ENCODE data around the gene NHSL1.

NHSL1 gene

DNA sequence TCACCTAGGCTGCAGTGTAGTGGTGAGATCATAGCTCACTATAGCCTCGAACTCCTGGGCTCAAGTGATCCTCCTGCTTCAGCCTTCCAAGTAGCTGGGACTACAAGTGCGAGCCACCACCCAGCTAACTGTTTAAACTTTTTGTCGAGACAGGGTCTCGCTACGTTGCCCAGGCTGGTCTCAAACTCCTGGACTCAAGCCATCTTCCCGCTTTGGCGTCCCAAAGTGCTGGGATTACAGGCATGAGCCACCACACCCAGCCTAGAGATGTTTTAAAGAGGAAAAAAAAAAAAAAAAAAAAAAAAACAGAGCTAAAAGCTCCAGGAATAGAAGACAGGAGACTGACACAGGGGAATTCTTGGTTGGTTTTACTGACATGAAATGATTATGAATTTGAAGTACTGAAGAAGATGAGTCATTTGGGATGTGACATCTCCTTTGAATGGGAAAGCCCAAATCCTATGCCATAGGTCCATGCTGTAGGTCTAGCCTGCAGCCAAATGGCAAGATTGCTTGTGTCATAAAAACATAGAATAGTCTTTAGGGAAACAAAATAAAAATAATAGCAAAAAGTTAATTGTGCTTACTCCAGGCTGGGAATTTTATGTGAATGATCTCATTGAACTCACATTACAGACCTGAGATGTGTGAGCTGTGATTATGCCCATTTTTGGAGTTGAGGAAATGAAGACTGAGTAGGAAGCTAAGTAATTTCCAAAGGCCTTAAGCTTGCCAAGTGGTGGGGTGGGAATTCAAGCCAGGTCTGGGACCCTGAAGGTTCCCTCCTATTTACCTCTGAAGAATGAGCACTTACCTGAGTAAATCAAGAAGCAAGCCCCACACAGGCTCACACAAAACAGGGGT lies 24.3 kb upstream of the NHSL1 start:
- no peak for DNase-seq (ENCODE audit: low read depth)

DNA sequence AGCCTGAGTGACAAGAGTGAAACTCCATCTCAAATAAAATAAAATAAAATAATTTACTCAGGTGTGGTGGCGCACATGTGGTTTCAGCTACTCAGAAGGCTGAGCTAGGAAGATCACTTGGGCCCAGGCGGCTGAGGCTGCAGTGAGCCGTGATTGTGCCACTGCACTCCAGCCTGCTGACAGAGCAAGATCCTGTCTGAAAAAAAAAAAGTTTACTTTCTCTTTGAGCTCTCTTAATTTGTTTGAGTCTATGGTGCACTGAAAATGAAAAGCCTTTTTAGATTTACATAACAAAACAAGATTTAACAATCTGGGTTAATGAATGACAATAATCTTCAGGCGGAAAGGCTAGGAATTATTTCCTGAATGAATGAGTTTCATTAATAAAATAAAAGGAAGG lies 23.3 kb upstream of the NHSL1 start:
- no peak for DNase-seq (ENCODE audit: low read depth)

DNA sequence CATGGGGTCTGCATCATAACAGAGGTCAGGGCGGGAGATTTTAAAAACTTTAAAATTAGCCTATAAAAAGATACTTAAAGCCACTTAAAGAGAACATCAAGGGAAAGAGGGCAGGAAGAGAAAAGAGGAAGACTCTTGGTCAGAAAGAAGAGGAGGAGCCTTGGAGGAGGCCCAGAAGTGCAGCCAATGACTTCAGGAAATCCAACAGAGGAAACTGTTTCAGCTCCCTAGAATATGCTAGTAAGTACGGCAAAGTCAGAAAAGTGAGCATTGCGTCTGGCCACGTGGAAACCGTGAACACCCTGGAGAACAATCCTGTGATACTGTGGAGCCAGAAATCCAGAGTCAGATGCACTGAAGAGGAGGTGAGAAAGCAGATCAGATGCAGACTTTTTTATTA lies 22.5 kb upstream of the NHSL1 start:
- no peak for DNase-seq (ENCODE audit: low read depth)

DNA sequence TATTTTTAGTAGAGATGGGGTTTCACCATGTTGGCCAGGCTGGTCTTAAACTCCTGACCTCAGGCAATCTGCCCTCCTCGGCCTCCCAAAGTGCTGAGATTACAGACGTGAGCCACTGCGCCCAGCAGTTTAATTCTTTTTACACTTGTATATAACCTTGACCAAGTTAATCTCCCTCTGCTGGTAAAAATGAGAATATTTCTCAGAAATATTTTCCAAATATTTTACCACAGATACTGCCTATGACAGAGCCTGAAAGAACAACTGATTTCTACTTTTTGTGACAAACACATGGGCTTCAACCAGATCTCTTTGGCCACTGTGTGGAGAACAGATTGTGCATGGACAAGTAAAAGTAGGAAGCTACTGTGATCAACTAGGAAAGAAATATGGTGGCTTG lies 21.2 kb upstream of the NHSL1 start:
- DNase-seq (ENCODE audit: low read depth) = no peak

DNA sequence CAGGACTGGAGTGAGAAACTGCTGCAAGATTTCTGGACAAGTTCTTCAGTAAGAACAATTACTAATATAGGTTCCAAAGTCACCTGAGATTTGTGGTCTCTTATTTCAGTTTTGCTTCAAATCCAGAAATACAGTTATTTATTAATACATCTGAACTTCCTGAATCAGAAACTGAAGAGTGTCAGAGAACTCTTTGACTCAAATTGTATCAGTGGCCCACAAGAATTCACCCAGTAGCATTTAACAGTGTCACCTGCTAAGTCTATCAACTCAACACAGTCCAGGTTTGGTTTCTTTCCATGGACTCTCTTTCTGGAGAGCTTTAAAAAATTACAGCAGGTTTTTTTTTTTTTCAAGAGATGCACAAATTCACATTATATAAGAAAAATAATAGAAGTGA lies 18.8 kb upstream of the NHSL1 start:
- no peak for DNase-seq (ENCODE audit: low read depth)

DNA sequence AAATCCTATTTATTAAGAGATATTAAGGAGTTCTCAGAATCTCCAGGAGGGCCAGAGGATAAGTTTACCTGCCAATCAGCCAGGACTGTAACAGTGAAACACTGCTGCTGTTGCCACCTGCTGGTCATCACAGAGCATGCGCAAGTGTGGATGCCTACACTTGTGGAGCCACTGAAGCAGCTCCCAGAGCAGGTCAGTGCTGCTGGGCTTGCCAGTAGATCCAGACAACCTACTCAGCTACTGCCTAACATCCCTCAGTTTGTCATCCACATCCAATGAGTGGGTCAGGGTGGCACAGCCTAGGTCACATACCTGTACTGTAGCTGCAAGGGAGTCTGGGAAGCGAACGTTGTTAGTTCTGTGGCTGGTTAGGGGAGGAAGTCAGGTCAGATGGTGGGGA lies 18.3 kb upstream of the NHSL1 start:
- DNase-seq (ENCODE audit: low read depth) = no peak

DNA sequence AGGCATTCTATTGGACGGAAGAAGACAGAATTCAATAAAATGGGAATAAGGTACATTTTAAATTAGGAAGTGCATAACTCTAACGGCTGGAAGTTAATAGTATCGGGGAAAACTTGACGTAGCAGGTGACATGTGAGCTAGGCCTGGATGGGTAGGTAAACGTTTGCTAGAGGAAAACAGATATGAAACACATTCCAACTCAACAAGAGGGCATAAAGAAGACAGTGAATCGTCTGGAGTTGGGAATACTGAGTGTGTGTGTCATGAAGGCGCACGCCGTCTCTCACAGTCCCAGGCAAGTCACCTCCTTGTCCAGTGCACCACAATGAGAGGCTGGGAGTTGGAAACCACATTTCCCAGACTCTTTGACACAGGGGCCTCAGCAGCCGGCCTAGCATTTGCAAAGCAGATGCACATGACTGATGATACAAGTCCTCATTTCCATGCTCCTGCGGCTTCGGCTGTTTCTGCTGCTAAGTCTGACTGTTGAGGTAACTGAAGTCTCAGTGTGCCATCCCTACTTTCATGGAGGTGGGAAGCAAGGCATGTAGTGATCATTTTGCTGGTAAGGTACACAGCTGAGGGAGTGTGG lies 16.5 kb upstream of the NHSL1 start:
- no peak for DNase-seq (ENCODE audit: low read depth)

DNA sequence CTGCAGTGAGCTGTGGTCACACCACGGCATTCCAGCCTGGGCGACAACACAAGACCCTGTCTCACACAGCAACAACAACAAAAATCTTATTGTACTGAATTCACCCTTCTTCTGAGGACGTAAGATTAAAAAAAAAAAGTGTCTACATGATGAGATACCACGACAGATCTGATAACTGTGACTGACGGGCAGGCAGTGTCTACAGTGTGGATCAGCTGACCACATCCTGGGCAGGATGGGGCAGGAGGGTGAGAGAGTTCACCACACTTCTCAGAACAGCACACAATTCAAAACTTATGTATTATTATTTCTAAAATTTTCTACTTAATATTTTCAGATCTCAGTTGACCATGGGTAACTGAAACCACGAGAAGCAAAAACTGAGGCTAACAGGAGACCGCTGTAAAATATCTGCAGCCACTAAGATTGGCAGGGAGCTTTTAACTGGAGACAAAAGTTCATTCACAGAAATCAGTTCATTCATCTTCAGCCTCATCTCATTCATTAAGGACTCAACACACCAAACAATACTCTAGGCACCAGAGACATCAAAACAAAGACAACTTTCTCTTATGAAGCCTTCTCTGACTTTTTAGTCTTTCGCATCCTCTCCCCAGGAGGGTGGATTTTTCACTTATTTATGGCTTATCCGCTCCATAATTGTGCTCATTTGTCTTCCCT lies 15.7 kb upstream of the NHSL1 start:
- DNase-seq (ENCODE audit: low read depth) = no peak

DNA sequence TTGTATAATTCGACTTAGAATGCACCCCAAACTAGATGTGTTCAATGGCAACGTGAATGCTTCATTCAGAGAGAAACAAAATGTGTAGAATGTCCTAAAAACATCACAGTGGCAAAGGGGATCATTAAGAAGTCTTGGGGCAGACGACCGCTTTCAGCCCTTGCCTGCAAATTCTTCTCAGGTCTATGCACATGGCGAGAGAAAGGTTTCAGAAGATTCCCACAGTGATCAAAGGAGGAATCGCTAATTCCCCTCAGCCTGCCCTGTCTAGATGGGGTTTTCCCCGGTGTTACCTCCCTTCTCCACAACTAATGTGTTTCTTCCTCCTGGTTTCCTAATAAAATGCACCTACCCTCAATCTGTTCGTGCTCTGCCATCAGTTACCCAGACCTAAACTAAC lies 13.3 kb upstream of the NHSL1 start:
- DNase-seq (ENCODE audit: low read depth) = no peak

DNA sequence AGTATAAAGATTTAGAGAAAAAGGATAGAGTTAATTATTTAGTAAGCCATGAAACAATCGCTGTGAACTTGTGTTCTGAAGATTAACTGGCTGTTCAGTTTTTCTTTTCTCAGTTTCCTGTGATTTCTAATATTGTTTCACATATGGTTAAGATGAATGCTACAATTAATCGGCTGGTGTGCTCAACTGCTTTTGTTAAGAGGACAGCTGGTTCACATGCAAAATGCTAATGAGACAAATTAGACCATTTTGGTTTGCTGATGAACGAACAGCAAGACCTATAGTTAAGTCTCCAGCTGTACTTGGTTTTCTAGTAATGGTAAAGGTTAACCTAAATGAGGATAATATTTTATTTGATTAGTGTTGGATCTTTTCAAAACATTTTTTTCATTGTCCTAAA lies 10.8 kb upstream of the NHSL1 start:
- DNase-seq (ENCODE audit: low read depth) = no peak

DNA sequence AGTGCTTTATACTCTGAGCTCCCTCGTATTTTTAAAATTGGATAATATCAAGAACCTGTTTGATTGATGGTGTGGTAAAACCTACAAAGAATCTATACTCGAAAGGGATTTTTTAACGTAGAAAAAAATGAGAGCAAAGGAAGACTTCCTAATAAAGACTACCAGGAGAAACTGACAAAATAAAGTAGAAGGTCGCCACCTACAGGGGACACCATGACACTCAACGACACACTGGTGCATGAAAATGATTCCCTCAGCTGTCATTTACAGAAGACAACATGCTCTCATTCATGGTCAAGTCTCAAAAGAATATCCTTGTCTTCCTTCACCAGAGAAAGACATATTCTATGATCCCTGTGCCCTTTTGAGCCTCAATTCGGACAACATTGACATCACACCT lies 10.1 kb upstream of the NHSL1 start:
- no peak for DNase-seq (ENCODE audit: low read depth)

DNA sequence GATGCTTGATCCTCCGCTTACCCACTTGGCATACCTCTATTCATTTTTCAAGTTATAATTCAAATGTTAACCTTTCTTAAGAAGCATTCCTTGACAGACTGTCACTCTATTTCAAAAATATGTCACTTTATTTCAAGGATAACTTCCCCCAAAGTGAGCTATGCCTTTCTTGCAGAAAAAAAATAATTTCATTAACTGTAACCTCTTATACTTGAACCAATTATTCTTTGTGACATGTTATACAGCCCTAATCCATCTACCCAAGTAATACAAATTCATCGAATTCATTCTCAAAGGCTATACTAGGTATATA lies 9.3 kb upstream of the NHSL1 start:
- no peak for DNase-seq (ENCODE audit: low read depth)

DNA sequence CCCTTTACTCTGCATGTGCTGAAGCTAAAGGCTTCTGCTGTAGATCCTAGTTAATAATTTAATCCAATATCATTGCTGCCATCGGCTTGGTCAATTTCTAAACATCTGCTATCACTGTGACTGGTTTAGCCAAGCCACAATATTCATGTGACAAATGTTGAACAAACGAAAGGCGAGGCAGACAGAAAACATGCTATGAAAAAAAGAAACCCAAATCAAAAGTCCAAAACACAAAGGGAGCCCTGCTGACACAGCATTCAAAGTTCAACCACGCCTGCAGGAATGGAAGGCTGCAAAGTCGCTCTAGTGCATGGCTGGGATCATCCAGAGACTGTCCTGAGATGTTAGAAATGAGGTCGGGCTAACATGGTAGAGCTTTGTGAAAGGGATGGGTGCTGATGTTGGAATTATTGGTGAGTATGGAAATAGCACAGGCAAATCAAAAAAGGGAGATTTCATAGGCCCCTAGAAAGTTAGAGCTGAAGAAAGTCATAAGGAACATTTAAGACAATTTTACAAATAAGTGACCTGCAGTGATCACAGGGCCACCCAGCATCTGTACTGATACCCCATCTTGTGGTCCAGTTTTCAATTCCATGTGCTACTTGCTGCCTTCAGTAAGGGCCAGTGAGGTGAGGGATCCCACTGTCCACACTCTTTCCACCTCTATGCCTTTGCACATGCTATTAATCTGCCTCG lies 8.8 kb upstream of the NHSL1 start:
- no peak for DNase-seq (ENCODE audit: low read depth)

DNA sequence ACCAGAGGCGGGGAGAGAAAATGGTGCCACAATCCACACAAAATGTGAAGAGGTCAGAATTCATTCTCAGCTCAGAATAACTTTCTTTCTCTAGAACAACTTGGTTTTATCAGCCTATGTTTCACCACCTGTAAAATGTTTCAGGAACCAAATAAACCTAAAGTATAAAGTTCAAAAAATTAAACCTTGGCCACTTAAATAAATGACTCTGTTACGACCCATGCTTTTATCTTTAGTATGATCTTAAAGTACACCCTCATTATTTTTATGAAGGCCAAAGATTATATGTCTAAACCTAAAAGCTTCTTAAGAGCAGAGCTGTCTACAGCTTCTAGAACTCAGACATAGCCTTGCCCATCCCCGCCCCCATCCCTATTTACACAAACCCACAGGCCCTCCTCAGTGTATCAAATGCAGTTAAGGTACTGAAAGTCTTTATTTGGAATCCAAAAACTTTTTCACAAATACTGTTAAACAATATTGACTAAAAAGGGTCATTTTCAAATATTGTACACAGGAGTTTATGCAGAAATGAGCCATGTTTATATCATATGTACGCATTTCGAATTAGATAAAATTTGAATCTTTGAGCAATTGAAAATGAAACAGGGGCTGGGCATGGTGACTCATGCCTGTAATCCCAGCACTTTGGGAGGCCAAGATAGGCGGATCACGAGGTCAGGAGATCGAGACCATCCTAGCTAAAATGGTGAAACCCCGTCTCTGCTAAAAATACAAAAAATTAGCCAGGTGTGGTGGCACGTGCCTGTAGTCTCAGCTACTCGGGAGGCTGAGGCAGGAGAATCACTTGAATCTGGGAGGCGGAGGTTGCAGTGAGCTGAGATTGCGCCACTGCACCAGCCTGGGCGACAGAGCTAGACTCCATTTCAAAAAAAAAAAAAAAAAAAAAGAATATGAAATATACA lies 5.7 kb upstream of the NHSL1 start:
- DNase-seq (ENCODE audit: low read depth) = no peak

DNA sequence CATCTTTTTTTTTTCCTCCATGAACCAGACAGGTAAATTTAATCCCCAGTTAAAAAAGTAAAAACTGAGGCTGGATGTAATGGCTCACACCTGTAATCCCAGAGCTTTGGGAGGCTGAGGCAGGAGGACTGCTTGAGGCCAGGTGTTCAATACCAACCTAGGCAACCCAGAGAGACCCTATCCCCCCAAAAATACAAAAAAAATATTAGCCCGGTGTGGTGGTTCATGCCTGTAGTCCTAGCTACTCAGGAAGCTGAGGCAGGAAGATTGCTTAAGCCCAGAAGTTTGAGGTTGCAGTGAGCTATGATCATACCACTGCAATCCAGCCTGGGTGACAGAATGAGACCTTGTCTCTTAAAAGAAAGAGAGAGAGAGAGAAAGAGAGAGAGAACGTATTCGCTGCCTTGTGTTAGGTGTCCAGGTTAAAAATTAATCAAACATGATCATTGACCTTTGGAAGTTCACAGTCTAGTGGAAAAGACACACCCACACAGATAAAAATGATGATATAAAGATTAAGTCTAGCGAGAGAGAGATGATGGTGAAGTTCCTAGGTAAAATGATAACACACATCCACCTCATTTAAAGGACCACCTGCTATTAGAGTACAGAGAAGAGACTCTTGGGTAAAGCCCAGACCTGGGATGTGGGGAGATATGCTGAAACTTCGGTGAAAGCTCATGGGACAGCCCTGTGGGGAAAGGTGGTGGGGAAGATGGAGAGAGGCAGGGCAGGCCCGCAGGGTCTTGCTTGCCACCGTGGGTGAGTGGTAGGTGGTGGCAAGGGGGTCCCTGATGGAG lies 4.8 kb upstream of the NHSL1 start:
- DNase-seq (ENCODE audit: low read depth) = no peak

DNA sequence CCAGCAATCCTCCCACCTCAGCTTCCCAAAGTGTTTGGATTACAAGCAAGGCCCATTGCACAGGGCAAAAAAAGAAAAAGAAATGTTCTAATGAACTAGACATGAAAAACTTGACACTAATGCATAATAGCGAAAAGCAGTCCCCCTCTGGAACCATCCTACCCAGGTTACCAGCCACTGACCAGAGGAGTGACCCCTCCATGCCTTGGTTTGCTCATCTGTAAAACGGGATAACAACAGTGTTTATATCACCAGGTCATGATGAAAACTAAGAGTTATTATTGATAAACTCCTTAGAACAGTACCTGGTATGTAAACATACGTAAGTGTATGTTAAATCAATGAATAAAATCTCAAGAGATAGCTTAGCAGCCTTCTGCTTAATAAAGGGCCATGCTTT lies 3.3 kb upstream of the NHSL1 start:
- DNase-seq (ENCODE audit: low read depth) = no peak

DNA sequence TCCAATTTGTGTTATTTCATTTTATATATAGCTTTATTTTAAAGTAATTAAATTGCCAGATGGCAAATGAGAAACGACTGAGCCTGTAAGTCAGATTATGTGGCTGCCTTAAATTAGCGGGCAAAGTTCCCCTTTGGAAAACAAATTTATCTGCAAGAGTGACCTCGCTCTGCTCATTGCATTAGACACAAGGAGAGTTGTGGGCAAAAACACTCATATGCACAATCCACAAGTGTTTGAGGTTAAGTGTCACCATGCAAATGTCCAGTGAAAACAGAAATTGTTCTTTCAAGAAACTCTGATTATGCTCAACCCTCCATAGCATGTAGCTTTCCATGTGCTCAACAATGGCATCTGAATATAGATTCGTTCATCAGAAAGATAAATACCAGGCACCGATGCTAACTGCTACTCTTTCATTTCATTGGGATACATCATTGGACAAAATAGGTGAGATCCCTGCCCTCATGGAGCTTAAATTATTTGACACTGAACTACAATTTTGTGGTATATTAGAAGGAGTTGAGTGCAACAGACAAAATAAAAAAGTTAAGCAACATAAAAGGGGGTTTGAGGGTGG lies 1.7 kb upstream of the NHSL1 start:
- no peak for DNase-seq (ENCODE audit: low read depth)

DNA sequence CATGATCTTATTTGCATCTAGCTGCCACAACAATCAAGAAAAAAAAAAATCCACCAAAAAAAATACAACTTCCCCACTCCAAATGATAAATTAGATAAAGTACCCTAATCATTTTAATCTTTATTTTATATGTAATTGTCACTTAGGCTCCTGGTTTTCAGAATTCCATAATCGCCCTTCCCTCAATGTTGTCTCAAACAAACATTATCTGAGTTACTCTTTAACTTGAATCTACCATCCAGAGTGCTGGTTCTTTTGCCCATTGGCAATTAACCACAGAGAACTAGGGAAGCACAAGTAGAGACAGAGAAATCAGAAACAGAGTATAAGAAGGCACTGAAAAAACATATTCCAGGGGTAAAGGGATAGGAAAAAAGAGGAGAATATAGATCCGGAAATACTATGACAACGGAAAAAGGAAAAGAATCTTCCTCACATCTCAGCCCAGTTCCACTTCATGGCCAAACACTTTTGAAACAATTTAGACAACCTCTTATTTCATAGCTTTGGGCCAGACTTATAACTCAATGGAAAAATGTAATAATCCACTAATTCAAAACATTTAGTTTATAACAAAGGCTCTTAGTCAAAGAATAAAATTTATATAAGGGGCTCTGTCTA lies 861 bp upstream of the NHSL1 start:
- no peak for DNase-seq (ENCODE audit: low read depth)

DNA sequence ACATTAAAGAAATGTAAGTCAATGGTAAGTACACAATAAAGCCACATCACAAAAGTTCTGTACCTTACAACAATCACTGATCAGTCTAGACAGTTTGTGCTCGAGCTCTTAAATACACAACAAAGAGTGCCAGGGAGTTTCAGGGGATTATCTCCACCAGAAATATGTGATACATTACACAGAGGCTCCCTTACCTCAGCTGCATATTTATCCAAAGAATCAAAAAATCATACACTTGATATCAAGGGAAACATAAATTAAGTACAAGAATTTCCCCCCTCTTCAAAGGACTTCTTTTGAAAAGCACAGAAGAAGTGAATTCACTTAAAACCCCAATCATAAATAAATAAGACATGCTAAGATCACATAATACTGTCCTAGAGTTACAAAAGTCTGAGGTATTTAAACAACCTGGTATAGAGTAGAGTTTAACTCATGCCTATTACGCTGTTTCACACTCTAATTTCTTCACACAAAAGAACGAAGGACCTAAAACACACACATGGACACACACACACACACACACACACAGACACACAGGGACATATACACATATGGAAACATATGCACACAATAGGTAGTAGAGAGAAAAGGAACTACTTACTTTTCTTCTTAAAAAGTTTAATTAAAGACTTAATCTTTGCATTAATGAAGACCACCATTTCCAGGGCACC lies 528 bp downstream of the NHSL1 start:
- DNase-seq (ENCODE audit: low read depth) = no peak

DNA sequence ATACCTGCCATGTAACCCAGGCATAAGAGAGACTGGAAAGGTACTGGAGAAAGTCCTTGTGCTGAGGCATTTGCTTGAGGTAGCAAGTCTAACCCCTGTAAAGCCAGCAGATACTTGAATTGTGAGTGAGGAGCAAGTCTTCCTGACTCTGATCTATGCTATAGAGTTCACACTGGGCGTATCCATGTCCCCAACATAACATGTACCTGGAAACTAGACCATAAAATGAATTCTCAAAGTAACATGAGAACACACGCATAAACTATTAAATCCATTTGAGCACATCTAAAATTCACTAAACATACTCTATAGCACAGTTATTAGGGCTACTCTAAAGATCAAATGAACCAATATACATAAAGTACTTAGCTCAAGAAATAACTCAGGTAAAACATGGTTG lies 2.0 kb downstream of the NHSL1 start:
- no peak for DNase-seq (ENCODE audit: low read depth)

All from stromal cell of bone marrow (primary cell).